Thoracic aorta (tissue), 2 donors: ENCODE data around the gene GCNT2. TPM values are rescaled to one million over a fixed set of nuclear protein-coding genes. Genes with fewer than 3 reads are reported as not detected.

Experiments used
- ATAC-seq: fragments of 150-250 bp; one replicate; pipeline ENCODE4 v1.8.0; 2017; ENCODE audit warnings: low read depth; ENCODE audit not compliant: insufficient number of reproducible peaks, low FRiP score
- DNase-seq: peaks from one replicate; pipeline ENCODE4 v3.0.0-alpha.2; 2020; ENCODE audit warnings: low spot score
- H3K27ac ChIP-seq, 2 donors: fragments of 200-600 bp; sonication (generic); 1 replicate in 1 of 2; 2 replicates in 1 of 2; pipeline ENCODE4 v1.5.1; 2016; ENCODE audit warnings: mild to moderate bottlenecking in 2 of 2, moderate library complexity in 2 of 2
- H3K27me3 ChIP-seq: fragments of 200-600 bp; sonication (generic); replicated peaks from 2 replicates; pipeline ENCODE4 v1.6.0; 2016; ENCODE audit warnings: mild to moderate bottlenecking; ENCODE audit not compliant: insufficient read depth
- H3K36me3 ChIP-seq: fragments of 200-600 bp; sonication (generic); one replicate; pipeline ENCODE4 v1.5.1; 2016
- H3K4me1 ChIP-seq, 2 donors: fragments of 200-600 bp; sonication (generic); 1 replicate in 1 of 2; 2 replicates in 1 of 2; pipeline versions ENCODE4 v1.5.1 to v1.6.0; 2016; ENCODE audit warnings: low read depth in 2 of 2, mild to moderate bottlenecking in 1 of 2; ENCODE audit not compliant: control insufficient read depth in 1 of 2
- H3K4me3 ChIP-seq: fragments of 200-600 bp; sonication (generic); 2 replicates; pipeline ENCODE4 v1.5.1; 2016; ENCODE audit warnings: mild to moderate bottlenecking
- H3K9me3 ChIP-seq: fragments of 200-600 bp; sonication (generic); 2 replicates; pipeline ENCODE4 v1.5.1; 2016
- CTCF ChIP-seq: fragments of 200-600 bp; sonication (generic); IDR thresholded peaks from one replicate; pipeline ENCODE4 v1.5.1; 2019; ENCODE audit warnings: antibody characterized with exemption
- total RNA-seq, 2 donors: library from RNA; depleted of rRNA; stranded (reverse); fragments of >200 nt; gene quantifications; one replicate each; pipeline versions ENCODE4 v1.1.0 to v1.2.3, GENCODE V29; 2016

Gene GCNT2
- total RNA-seq, 2 donors from 2014 or later = 29.1 to 44.9 TPM

GRCh38 chr6:10559522-10560152 lies 38.5 kb downstream of the GCNT2 start:
- no peaks in the 10 kb centered on the region for H3K36me3 ChIP-seq

GRCh38 chr6:10561611-10562199 lies 40.6 kb downstream of the GCNT2 start:
- H3K4me3 ChIP-seq = peak overlapping the region; percentile 56
- H3K4me1 ChIP-seq = peaks cover 22 to 53% of the 10 kb centered on the region in 2 donors

More at GRCh38 chr6:10559522-10560152, 38.5 kb downstream of the GCNT2 start:
- no peak for TF ChIP-seq CTCF
- Histone ChIP-seq H3K4me1 (peaks cover 30 to 70% of the 10 kb centered on the region in 2 donors), H3K4me3 (no peak overlapping the region), H3K27ac (no peak overlapping the region), H3K27me3 (no peaks in the 10 kb centered on the region), H3K9me3 (no peaks in the 10 kb centered on the region)
- no peak for DNase-seq
- ATAC-seq = no peak

GRCh38 chr6:10564975-10565673 lies 44.0 kb downstream of the GCNT2 start:
- no peaks in the 10 kb centered on the region for H3K36me3 ChIP-seq
- no peaks in the 10 kb centered on the region for H3K27me3 ChIP-seq
- H3K9me3 ChIP-seq = no peaks in the 10 kb centered on the region
- no peak overlapping the region for H3K27ac ChIP-seq
- no peak for ATAC-seq
- DNase-seq = no peak
- H3K4me1 ChIP-seq = peaks cover 15 to 29% of the 10 kb centered on the region in 2 donors
- no peak for TF ChIP-seq CTCF
- H3K4me3 ChIP-seq = no peak overlapping the region

More at GRCh38 chr6:10561611-10562199, 40.6 kb downstream of the GCNT2 start:
- H3K36me3 ChIP-seq = no peaks in the 10 kb centered on the region
- TF ChIP-seq CTCF = no peak
- no peaks in the 10 kb centered on the region for H3K27me3 ChIP-seq
- DNase-seq (no peak), ATAC-seq (peak; percentile 38)
- no peaks in the 10 kb centered on the region for H3K9me3 ChIP-seq
- peak overlapping the region; percentile 35 to 67 for H3K27ac ChIP-seq

GRCh38 chr6:10565913-10566312 lies 44.8 kb downstream of the GCNT2 start:
- Histone ChIP-seq H3K36me3 (no peaks in the 10 kb centered on the region), H3K27me3 (no peaks in the 10 kb centered on the region), H3K4me1 (peaks cover 15 to 25% of the 10 kb centered on the region in 2 donors), H3K27ac (no peak overlapping the region), H3K9me3 (no peaks in the 10 kb centered on the region), H3K4me3 (no peak overlapping the region)
- no peak for DNase-seq
- no peak for ATAC-seq
- TF ChIP-seq CTCF = no peak

GRCh38 chr6:10567256-10568026 lies 46.3 kb downstream of the GCNT2 start:
- TF ChIP-seq CTCF = no peak
- Histone ChIP-seq H3K27me3 (no peaks in the 10 kb centered on the region), H3K4me3 (no peak overlapping the region), H3K4me1 (peaks cover 2 to 10% of the 10 kb centered on the region in 2 donors), H3K36me3 (no peaks in the 10 kb centered on the region), H3K9me3 (no peaks in the 10 kb centered on the region), H3K27ac (no peak overlapping the region)
- no peak for ATAC-seq
- no peak for DNase-seq
